H9 (cell line): ENCODE data around the gene ANKRD11. TPM values are rescaled to one million over a fixed set of nuclear protein-coding genes. Genes with fewer than 3 reads are reported as not detected.
A peak's percentile ranks its signal among the peaks of the same experiment; 100 is the strongest.

ENCODE experiments used
- DNase-seq: peaks from one replicate; pipeline ENCODE4 v3.0.0-alpha.2; 2017
- H2AFZ ChIP-seq: one replicate; pipeline ENCODE4 v1.6.1; 2013; ENCODE audit warnings: mild to moderate bottlenecking, low read length, control low read depth, moderate library complexity
- H2AK5ac ChIP-seq: 2 replicates; pipeline ENCODE4 v1.6.1; 2013; ENCODE audit warnings: low read length, control low read depth, mixed read lengths; ENCODE audit not compliant: insufficient read length
- H2BK120ac ChIP-seq: one replicate; pipeline ENCODE4 v1.6.1; 2013; ENCODE audit warnings: low read depth, mild to moderate bottlenecking, low read length, control low read depth, inconsistent platforms; ENCODE audit not compliant: poor library complexity, severe bottlenecking
- H2BK12ac ChIP-seq: 2 replicates; pipeline ENCODE4 v1.6.1; 2013; ENCODE audit warnings: low read length, control low read depth, mixed read lengths, low read depth; ENCODE audit not compliant: insufficient read length
- H2BK15ac ChIP-seq: 2 replicates; pipeline ENCODE4 v1.6.1; 2013; ENCODE audit warnings: low read depth, low read length, control low read depth
- H2BK20ac ChIP-seq: one replicate; pipeline ENCODE4 v1.6.1; 2013; ENCODE audit warnings: low read depth, mild to moderate bottlenecking, low read length, control low read depth, inconsistent platforms; ENCODE audit not compliant: poor library complexity, severe bottlenecking
- H2BK5ac ChIP-seq: 2 replicates; pipeline ENCODE4 v1.6.1; 2013; ENCODE audit warnings: low read length, control low read depth, mixed read lengths; ENCODE audit not compliant: insufficient read length
- H3K14ac ChIP-seq: 2 replicates; pipeline ENCODE4 v1.6.1; 2013; ENCODE audit warnings: low read length, control low read depth; ENCODE audit not compliant: insufficient read depth
- H3K18ac ChIP-seq: 2 replicates; pipeline ENCODE4 v1.6.1; 2013; ENCODE audit warnings: low read depth, mild to moderate bottlenecking, mixed read lengths, low read length, control low read depth; ENCODE audit not compliant: insufficient read length
- H3K23ac ChIP-seq: 2 replicates; pipeline ENCODE4 v1.6.1; 2013; ENCODE audit warnings: low read length, control low read depth, mixed read lengths, low read depth; ENCODE audit not compliant: insufficient read length
- H3K23me2 ChIP-seq: 2 replicates; pipeline ENCODE4 v1.6.1; 2013; ENCODE audit warnings: low read depth, mild to moderate bottlenecking, mixed read lengths, low read length, control low read depth; ENCODE audit not compliant: insufficient read length, poor library complexity, severe bottlenecking
- H3K27ac ChIP-seq: 2 replicates; pipeline ENCODE4 v1.5.1; 2013; ENCODE audit warnings: low read length, control low read depth, mixed read lengths, low read depth; ENCODE audit not compliant: insufficient read length
- H3K27me3 ChIP-seq: 2 replicates; pipeline ENCODE4 v1.6.1; 2013; ENCODE audit warnings: low read length, control low read depth, inconsistent platforms; ENCODE audit not compliant: insufficient read depth
- H3K4ac ChIP-seq: 2 replicates; pipeline ENCODE4 v1.6.1; 2013; ENCODE audit warnings: low read depth, mild to moderate bottlenecking, control low read depth, inconsistent platforms, low read length, moderate library complexity
- H3K4me1 ChIP-seq: 2 replicates; pipeline ENCODE4 v1.6.1; 2013; ENCODE audit warnings: low read length, control low read depth, inconsistent platforms; ENCODE audit not compliant: insufficient read depth
- H3K4me2 ChIP-seq: 2 replicates; pipeline ENCODE4 v1.6.1; 2013; ENCODE audit warnings: low read length, control low read depth, mixed read lengths; ENCODE audit not compliant: insufficient read length, insufficient read depth
- H3K56ac ChIP-seq: 2 replicates; pipeline ENCODE4 v1.6.1; 2013; ENCODE audit warnings: low read depth, mild to moderate bottlenecking, mixed read lengths, low read length, control low read depth; ENCODE audit not compliant: insufficient read length
- H3K79me1 ChIP-seq: 2 replicates; pipeline ENCODE4 v1.6.1; 2013; ENCODE audit warnings: low read depth, mild to moderate bottlenecking, moderate library complexity, low read length, control low read depth, inconsistent platforms; ENCODE audit not compliant: insufficient read depth, poor library complexity, severe bottlenecking
- H3K79me2 ChIP-seq: 2 replicates; pipeline ENCODE4 v1.6.1; 2013; ENCODE audit warnings: low read length, control low read depth, inconsistent platforms; ENCODE audit not compliant: insufficient read depth
- H3K9ac ChIP-seq: 2 replicates; pipeline ENCODE4 v1.6.1; 2013; ENCODE audit warnings: low read length, control low read depth, mixed read lengths; ENCODE audit not compliant: insufficient read length; ENCODE audit errors: extremely low read depth
- H3K9me3 ChIP-seq: one replicate; pipeline ENCODE4 v1.6.1; 2013; ENCODE audit warnings: low read depth, low read length, inconsistent platforms; ENCODE audit not compliant: control insufficient read depth
- H3T11ph ChIP-seq: one replicate; pipeline ENCODE4 v1.6.1; 2013; ENCODE audit warnings: mild to moderate bottlenecking, low read length, control low read depth, inconsistent platforms
- H4K20me1 ChIP-seq: one replicate; pipeline ENCODE4 v1.6.1; 2013; ENCODE audit not compliant: control insufficient read depth, insufficient read length, insufficient read depth
- H4K5ac ChIP-seq: 2 replicates; pipeline ENCODE4 v1.6.1; 2013; ENCODE audit warnings: low read depth, mild to moderate bottlenecking, mixed read lengths, low read length, control low read depth; ENCODE audit not compliant: insufficient read length
- H4K8ac ChIP-seq: replicated peaks from 2 replicates; pipeline ENCODE4 v1.6.1; 2013; ENCODE audit warnings: low read length, control low read depth, mixed read lengths, low read depth; ENCODE audit not compliant: insufficient read length
- H4K91ac ChIP-seq: 2 replicates; pipeline ENCODE4 v1.6.1; 2013; ENCODE audit warnings: low read depth, mild to moderate bottlenecking, moderate library complexity, mixed read lengths, low read length, control low read depth; ENCODE audit not compliant: insufficient read length
- H3K27ac Mint-ChIP-seq, 3 experiments: 2 replicates in 2 of 3; 3 replicates in 1 of 3; pipeline ENCODE4 v1.8.0; 2020 to 2021; ENCODE audit warnings: mixed read lengths in 3 of 3, mild to moderate bottlenecking in 1 of 3, moderate library complexity in 1 of 3
- H3K27me3 Mint-ChIP-seq: 2 replicates; pipeline ENCODE4 v1.8.0; 2021; ENCODE audit warnings: low read depth, mild to moderate bottlenecking, moderate library complexity, mixed read lengths
- H3K36me3 Mint-ChIP-seq, 3 experiments: 2 replicates in 2 of 3; 3 replicates in 1 of 3; pipeline ENCODE4 v1.8.0; 2020 to 2021; ENCODE audit warnings: low read depth in 3 of 3, mixed read lengths in 3 of 3; ENCODE audit not compliant: insufficient read depth in 1 of 3
- H3K4me1 Mint-ChIP-seq, 2 experiments: 2 replicates each; pipeline ENCODE4 v1.8.0; 2020; ENCODE audit warnings: mixed read lengths in 2 of 2
- H3K4me3 Mint-ChIP-seq, 2 experiments: 2 replicates in 1 of 2; 3 replicates in 1 of 2; pipeline ENCODE4 v1.8.0; 2020 to 2021; ENCODE audit warnings: mild to moderate bottlenecking in 2 of 2, mixed read lengths in 2 of 2, moderate library complexity in 1 of 2
- H3K9me3 Mint-ChIP-seq, 2 experiments: 2 replicates in 1 of 2; 3 replicates in 1 of 2; pipeline ENCODE4 v1.8.0; 2020; ENCODE audit warnings: mild to moderate bottlenecking in 2 of 2, mixed read lengths in 2 of 2, moderate library complexity in 1 of 2
- WGBS: extraction: QIAGEN DNeasy Blood & Tissue Kit; methylation state at CpG from one replicate; pipeline ENCODE4 v1.1.7; 2013; ENCODE audit warnings: missing lambda C conversion rate, low lambda C conversion rate, mixed read lengths; ENCODE audit not compliant: insufficient read length; ENCODE audit errors: extremely low coverage; 5-methylcytosine and 5-hydroxymethylcytosine counted together
- total RNA-seq: library from RNA; stranded (reverse); gene quantifications from 2 replicates; pipeline ENCODE4 v1.2.1, GENCODE V29; 2021
- TF ChIP-seq, protein P1 (sequence below): fragments of 200-600 bp; sonication (generic); conservative IDR thresholded peaks from 3 replicates; pipeline ENCODE4 v1.8.0; 2021; ENCODE audit warnings: antibody characterized with exemption, mild to moderate bottlenecking

The ANKRD11 gene
- total RNA-seq, 1 experiment from 2014 or later, result 181 TPM

DNA sequence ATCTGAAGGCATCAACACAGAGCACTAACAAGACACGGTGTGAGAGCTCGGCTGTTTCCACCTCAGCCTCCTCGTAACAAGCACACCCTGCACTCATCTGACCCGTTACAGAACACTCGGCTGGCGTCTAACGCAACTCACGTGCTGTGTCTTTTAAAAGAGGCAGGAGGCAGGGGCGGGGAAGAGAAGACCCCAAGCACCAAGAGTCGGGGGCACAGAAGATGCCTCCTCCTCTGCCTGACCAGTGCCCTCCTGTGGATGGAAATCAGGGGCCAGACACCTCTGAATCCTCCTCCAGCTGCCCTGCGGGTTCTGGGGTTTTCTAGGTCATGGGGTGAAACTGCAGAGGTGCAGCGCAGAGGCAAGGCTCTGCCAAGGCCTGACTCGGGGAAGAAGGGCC lies 198.6 kb downstream of the ANKRD11 start:
- Histone ChIP-seq H4K8ac (no peak overlapping the region), H2BK15ac (no peak overlapping the region), H4K20me1 (no peaks in the 10 kb centered on the region), H3K9me3 (no peaks in the 10 kb centered on the region), H3K27me3 (no peaks in the 10 kb centered on the region), H3K14ac (peak overlapping the region; percentile 66), H2BK5ac (no peak overlapping the region), H3K4me2 (peak overlapping the region; percentile 10), H2BK120ac (no peak overlapping the region), H2AFZ (no peak overlapping the region), H3K18ac (peak overlapping the region; percentile 70), H3K9ac (no peak overlapping the region), H3K4ac (no peak overlapping the region), H3K79me2 (no peaks in the 10 kb centered on the region; the same call in 1 of the 2 replicates), H3T11ph (no peak overlapping the region), H3K79me1 (peaks cover 3% of the 10 kb centered on the region), H3K23me2 (no peaks in the 10 kb centered on the region), H4K91ac (no peak overlapping the region), H3K27ac (peak overlapping the region; percentile 74), H2AK5ac (no peak overlapping the region), H4K5ac (no peak overlapping the region), H3K56ac (no peak overlapping the region), H3K4me1 (peaks cover 16% of the 10 kb centered on the region; the same call in 1 of the 2 replicates), H2BK12ac (peak overlapping the region; percentile 9), H2BK20ac (no peak overlapping the region), H3K23ac (no peak overlapping the region)
- Mint-ChIP-seq H3K36me3 (peaks cover 6 to 28% (median 15%) of the 10 kb centered on the region in 3 experiments), H3K4me1 (peaks cover 55 to 70% of the 10 kb centered on the region in 2 experiments), H3K4me3 (peak overlapping the region; percentile 34 to 40), H3K27ac (peak overlapping the region; percentile 95 to 99 (median 97)), H3K27me3 (no peaks in the 10 kb centered on the region; the same call in none of the 2 replicates), H3K9me3 (no peaks in the 10 kb centered on the region; a peak in 1 of 5 replicates)
- no peak for DNase-seq
- no CpG with 5 or more reads among the region's 13 CpGs for WGBS
- TF ChIP-seq, protein P1, sequence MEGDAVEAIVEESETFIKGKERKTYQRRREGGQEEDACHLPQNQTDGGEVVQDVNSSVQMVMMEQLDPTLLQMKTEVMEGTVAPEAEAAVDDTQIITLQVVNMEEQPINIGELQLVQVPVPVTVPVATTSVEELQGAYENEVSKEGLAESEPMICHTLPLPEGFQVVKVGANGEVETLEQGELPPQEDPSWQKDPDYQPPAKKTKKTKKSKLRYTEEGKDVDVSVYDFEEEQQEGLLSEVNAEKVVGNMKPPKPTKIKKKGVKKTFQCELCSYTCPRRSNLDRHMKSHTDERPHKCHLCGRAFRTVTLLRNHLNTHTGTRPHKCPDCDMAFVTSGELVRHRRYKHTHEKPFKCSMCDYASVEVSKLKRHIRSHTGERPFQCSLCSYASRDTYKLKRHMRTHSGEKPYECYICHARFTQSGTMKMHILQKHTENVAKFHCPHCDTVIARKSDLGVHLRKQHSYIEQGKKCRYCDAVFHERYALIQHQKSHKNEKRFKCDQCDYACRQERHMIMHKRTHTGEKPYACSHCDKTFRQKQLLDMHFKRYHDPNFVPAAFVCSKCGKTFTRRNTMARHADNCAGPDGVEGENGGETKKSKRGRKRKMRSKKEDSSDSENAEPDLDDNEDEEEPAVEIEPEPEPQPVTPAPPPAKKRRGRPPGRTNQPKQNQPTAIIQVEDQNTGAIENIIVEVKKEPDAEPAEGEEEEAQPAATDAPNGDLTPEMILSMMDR, result no peak
